K562 (cell line): ENCODE data around the gene PPIE.

ENCODE experiments used
- NBN ChIP-seq: fragments of 450-650 bp; IDR thresholded peaks from 2 replicates; pipeline ENCODE4 v1.6.1; 2016; ENCODE audit warnings: low read depth, mild to moderate bottlenecking
- TF ChIP-seq, protein P1 (sequence below): sonication (generic); IDR thresholded peaks from 2 replicates; pipeline ENCODE4 v1.6.1; 2016

DNA sequence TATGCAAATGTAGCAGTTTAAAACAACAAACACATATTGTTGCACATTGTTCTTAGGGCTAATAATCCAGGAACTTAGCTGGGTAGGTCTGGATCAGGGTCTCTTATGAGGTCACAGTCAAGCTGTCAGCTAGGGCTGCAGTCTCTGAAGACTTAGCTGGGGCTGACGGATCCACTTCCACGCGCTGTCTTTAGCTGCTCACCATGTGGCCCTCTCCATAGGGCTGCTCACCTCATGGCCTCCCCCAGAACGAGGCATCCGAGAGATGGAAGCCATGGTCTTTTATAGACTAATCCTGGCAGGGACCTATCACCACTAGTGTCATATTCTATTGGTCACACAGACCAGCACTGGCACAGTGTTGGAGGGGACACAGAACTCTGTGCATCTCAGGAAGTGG, 41.1 kb downstream of the PPIE start:
- TF ChIP-seq, protein P1, sequence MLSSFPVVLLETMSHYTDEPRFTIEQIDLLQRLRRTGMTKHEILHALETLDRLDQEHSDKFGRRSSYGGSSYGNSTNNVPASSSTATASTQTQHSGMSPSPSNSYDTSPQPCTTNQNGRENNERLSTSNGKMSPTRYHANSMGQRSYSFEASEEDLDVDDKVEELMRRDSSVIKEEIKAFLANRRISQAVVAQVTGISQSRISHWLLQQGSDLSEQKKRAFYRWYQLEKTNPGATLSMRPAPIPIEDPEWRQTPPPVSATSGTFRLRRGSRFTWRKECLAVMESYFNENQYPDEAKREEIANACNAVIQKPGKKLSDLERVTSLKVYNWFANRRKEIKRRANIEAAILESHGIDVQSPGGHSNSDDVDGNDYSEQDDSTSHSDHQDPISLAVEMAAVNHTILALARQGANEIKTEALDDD: no peak
- no peak for TF ChIP-seq NBN
